Stimulated activated CD4-positive, alpha-beta T cell treated with anti-CD3 and anti-CD28 coated beads, Interleukin-4, amount 100 ng/mL, for 24 hours (primary cell): ENCODE results near the gene ATP8B4.
"Not testable (repeated sequence)": the region's sequence is repeated elsewhere in the genome, so short reads cannot be mapped to it uniquely, and the experiment has no call there.

Source experiments
- DNase-seq: peaks from one replicate; pipeline ENCODE4 v3.0.0-alpha.2; 2020

Gene ATP8B4

GRCh38 chr15:50140098-50140497, 21.1 kb upstream of the ATP8B4 start:
- DNase-seq: no peak

- DNase-seq: no peak
Measured at GRCh38 chr15:50138391-50138790, 19.4 kb upstream of the ATP8B4 start.

GRCh38 chr15:50137893-50138292, 18.9 kb upstream of the ATP8B4 start:
- DNase-seq: no peak

- peak; percentile 61 for DNase-seq
Measured at GRCh38 chr15:50137330-50137761, 18.3 kb upstream of the ATP8B4 start.

GRCh38 chr15:50135031-50135551, 16.1 kb upstream of the ATP8B4 start:
- DNase-seq: peak; percentile 69

- DNase-seq: no peak
Measured at GRCh38 chr15:50134524-50135024, 15.5 kb upstream of the ATP8B4 start.

GRCh38 chr15:50132251-50132984, 13.4 kb upstream of the ATP8B4 start:
- not testable (repeated sequence) for DNase-seq

GRCh38 chr15:50131617-50132016, 12.6 kb upstream of the ATP8B4 start:
- no peak for DNase-seq

GRCh38 chr15:50128266-50128665, 9.2 kb upstream of the ATP8B4 start:
- no peak for DNase-seq

- DNase-seq: no peak
Measured at GRCh38 chr15:50127255-50127777, 8.3 kb upstream of the ATP8B4 start.

GRCh38 chr15:50126072-50126471, 7.0 kb upstream of the ATP8B4 start:
- DNase-seq: no peak

- no peak for DNase-seq
Measured at GRCh38 chr15:50124631-50125030, 5.6 kb upstream of the ATP8B4 start.

- no peak for DNase-seq
Measured at GRCh38 chr15:50123861-50124557, 5.0 kb upstream of the ATP8B4 start.

- DNase-seq: no peak
Measured at GRCh38 chr15:50120729-50121128, 1.7 kb upstream of the ATP8B4 start.

- no peak for DNase-seq
Measured at GRCh38 chr15:50117431-50118027, 1.5 kb downstream of the ATP8B4 start.

- no peak for DNase-seq
Measured at GRCh38 chr15:50116477-50116876, 2.6 kb downstream of the ATP8B4 start.

GRCh38 chr15:50113992-50114780, 4.8 kb downstream of the ATP8B4 start:
- DNase-seq: no peak

GRCh38 chr15:50113187-50113505, 5.9 kb downstream of the ATP8B4 start:
- DNase-seq: no peak

- DNase-seq: no peak
Measured at GRCh38 chr15:50112488-50113186, 6.4 kb downstream of the ATP8B4 start.

- no peak for DNase-seq
Measured at GRCh38 chr15:50110285-50110684, 8.7 kb downstream of the ATP8B4 start.

- no peak for DNase-seq
Measured at GRCh38 chr15:50109076-50109987, 9.7 kb downstream of the ATP8B4 start.
